ENCODE data around the gene PLEKHA3. TPM values are rescaled to one million over a fixed set of nuclear protein-coding genes. Genes with fewer than 3 reads are reported as not detected.
A peak's percentile ranks its signal among the peaks of the same experiment; 100 is the strongest.

The PLEKHA3 gene
- total and polyA plus RNA-seq, 10 of the 15 experiments (the other 5 are each of a cell fraction or from before 2014, with no cell fraction given): 1.4 to 21.1 (median 7.4) TPM

GRCh38 chr2:178529194-178529593 is 48.9 kb downstream of the PLEKHA3 start (continued):
- no peak for TF ChIP-seq IRF3 (IDR thresholded peaks at IDR 0.05)
- peak; percentile 31; the same call in 1 of the 2 replicates for TF ChIP-seq FOXM1 (IDR thresholded peaks at IDR 0.05; ENCODE audit: low read depth, low read length)
- TF ChIP-seq PRDM15 (CRISPR knock-in tag; IDR thresholded peaks at IDR 0.05): no peak
- TF ChIP-seq MEF2B (IDR thresholded peaks at IDR 0.05; ENCODE audit: partially characterized antibody, poor library complexity, severe bottlenecking): peak; percentile 71
- TF ChIP-seq ZNF24 (IDR thresholded peaks at IDR 0.05): no peak
- TF ChIP-seq STAT3 (IDR thresholded peaks at IDR 0.05; ENCODE audit: low read depth, low read length): no peak
- TF ChIP-seq, protein P1, sequence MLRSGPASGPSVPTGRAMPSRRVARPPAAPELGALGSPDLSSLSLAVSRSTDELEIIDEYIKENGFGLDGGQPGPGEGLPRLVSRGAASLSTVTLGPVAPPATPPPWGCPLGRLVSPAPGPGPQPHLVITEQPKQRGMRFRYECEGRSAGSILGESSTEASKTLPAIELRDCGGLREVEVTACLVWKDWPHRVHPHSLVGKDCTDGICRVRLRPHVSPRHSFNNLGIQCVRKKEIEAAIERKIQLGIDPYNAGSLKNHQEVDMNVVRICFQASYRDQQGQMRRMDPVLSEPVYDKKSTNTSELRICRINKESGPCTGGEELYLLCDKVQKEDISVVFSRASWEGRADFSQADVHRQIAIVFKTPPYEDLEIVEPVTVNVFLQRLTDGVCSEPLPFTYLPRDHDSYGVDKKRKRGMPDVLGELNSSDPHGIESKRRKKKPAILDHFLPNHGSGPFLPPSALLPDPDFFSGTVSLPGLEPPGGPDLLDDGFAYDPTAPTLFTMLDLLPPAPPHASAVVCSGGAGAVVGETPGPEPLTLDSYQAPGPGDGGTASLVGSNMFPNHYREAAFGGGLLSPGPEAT (IDR thresholded peaks at IDR 0.05; ENCODE audit: low read depth): peak; percentile 72; the same call in 1 of the 2 replicates
- TF ChIP-seq NFIC (IDR thresholded peaks at IDR 0.05; ENCODE audit: low read depth, low read length): peak; percentile 74
- TF ChIP-seq, protein P2, sequence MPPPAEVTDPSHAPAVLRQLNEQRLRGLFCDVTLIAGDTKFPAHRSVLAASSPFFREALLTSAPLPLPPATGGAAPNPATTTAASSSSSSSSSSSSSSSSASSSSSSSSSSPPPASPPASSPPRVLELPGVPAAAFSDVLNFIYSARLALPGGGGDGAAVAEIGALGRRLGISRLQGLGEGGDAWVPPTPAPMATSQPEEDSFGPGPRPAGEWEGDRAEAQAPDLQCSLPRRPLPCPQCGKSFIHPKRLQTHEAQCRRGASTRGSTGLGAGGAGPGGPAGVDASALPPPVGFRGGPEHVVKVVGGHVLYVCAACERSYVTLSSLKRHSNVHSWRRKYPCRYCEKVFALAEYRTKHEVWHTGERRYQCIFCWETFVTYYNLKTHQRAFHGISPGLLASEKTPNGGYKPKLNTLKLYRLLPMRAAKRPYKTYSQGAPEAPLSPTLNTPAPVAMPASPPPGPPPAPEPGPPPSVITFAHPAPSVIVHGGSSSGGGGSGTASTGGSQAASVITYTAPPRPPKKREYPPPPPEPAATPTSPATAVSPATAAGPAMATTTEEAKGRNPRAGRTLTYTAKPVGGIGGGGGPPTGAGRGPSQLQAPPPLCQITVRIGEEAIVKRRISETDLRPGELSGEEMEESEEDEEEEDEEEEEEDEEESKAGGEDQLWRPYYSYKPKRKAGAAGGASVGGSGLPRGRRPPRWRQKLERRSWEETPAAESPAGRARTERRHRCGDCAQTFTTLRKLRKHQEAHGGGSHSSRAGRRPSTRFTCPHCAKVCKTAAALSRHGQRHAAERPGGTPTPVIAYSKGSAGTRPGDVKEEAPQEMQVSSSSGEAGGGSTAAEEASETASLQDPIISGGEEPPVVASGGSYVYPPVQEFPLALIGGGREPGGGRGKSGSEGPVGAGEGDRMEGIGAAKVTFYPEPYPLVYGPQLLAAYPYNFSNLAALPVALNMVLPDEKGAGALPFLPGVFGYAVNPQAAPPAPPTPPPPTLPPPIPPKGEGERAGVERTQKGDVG (CRISPR knock-in tag; IDR thresholded peaks at IDR 0.05): no peak
- no peak for TF ChIP-seq ESRRA (IDR thresholded peaks at IDR 0.05; ENCODE audit: low read length)
- TF ChIP-seq RFX5 (IDR thresholded peaks at IDR 0.05; ENCODE audit: low read depth, low read length): no peak
- TF ChIP-seq MTA2 (IDR thresholded peaks at IDR 0.05; ENCODE audit: low read depth): peak; percentile 75
- no peak for TF ChIP-seq BRCA1 (IDR thresholded peaks at IDR 0.05; ENCODE audit: low read depth, low read length)
- TF ChIP-seq E2F8 (IDR thresholded peaks at IDR 0.05; ENCODE audit: low read depth, partially characterized antibody): no peak
- TF ChIP-seq WRNIP1 (IDR thresholded peaks at IDR 0.05; ENCODE audit: borderline replicate concordance, low read depth, low read length): no peak
- TF ChIP-seq, protein P3, sequence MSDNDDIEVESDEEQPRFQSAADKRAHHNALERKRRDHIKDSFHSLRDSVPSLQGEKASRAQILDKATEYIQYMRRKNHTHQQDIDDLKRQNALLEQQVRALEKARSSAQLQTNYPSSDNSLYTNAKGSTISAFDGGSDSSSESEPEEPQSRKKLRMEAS (IDR thresholded peaks at IDR 0.05; ENCODE audit: low read depth, low read length): no peak
- TF ChIP-seq SUZ12 (IDR thresholded peaks at IDR 0.05; ENCODE audit: unreplicated experiment): no peak

All from GM12878 (cell line).